GM12873 (cell line): ENCODE results near the gene CCDC12.

Source experiments
- CTCF ChIP-seq: IDR thresholded peaks from 2 replicates; pipeline ENCODE4 v1.5.1; 2012; ENCODE audit warnings: low read depth, mild to moderate bottlenecking, moderate library complexity, low read length, control low read depth; ENCODE audit not compliant: insufficient read depth; ENCODE audit errors: missing control alignments

The CCDC12 gene

GRCh38 chr3:46933261-46933660 lies 43.3 kb downstream of the CCDC12 start:
- TF ChIP-seq CTCF: no peak

- peak; percentile 42 for TF ChIP-seq CTCF
Observed at GRCh38 chr3:46932455-46933225, 43.9 kb downstream of the CCDC12 start.

GRCh38 chr3:46931631-46932331 lies 44.8 kb downstream of the CCDC12 start:
- TF ChIP-seq CTCF: no peak

GRCh38 chr3:46930945-46931403 lies 45.6 kb downstream of the CCDC12 start:
- no peak for TF ChIP-seq CTCF

- no peak for TF ChIP-seq CTCF
Observed at GRCh38 chr3:46930166-46930944, 46.2 kb downstream of the CCDC12 start.

DNA sequence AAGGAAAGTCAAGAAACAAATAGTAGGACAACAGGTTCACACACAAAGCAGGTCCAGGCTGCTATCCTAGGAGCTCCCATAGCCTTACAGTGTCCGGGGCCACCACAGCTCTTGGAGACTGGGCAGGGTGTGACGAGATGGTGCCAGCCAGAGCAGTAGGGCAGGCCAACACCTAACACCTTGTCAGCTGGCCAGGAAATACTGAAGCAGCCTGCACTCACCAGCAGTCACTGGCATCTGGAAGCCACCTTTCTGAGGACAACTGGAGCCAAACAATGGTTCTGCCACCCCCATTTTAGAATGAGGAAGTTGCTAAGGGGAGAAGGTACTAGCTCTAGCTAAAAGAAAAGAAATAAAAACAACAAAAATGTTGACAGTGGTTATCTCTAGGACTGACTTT lies 47.2 kb downstream of the CCDC12 start:
- TF ChIP-seq CTCF: no peak

DNA sequence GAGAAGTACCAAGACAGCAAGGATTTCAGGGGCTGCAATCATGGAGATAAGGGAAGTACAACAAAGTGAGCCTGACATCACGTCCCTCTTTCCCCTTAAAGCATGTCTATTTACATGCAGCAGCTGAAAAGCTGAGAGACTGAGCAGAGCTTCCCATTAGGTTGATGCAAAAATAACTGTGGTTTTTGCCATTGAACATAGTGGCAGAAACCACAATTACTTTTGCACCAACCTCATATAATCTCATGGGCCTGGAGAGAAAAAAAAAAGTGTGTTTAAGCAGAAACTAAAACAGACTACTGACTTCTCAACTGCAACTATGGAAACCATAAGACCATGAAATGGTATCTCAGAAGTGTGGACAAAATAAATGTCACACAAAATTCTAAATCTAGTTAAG lies 48.3 kb downstream of the CCDC12 start:
- no peak for TF ChIP-seq CTCF
